NCI-H128 (cell line): ENCODE measurements around the gene KCNJ9.

ENCODE experiments used
- DNase-seq: peaks from one replicate; lab custom pipeline; 2025; ENCODE audit not compliant: unreplicated experiment; lab: John Stamatoyannopoulos, UW

Gene KCNJ9

GRCh38 chr1:160087118-160087662 lies 5.9 kb downstream of the KCNJ9 start:
- DNase-seq, result no peak

GRCh38 chr1:160089883-160090282 lies 8.5 kb downstream of the KCNJ9 start:
- no peak for DNase-seq

- no peak for DNase-seq
Measured at GRCh38 chr1:160090760-160091159, 9.4 kb downstream of the KCNJ9 start.

GRCh38 chr1:160091666-160092223 lies 10.4 kb downstream of the KCNJ9 start:
- DNase-seq, result no peak

GRCh38 chr1:160092366-160093068 lies 11.2 kb downstream of the KCNJ9 start:
- no peak for DNase-seq

- no peak for DNase-seq
Measured at GRCh38 chr1:160093069-160093395, 11.7 kb downstream of the KCNJ9 start.

- DNase-seq, result no peak
Measured at GRCh38 chr1:160093624-160094290, 12.4 kb downstream of the KCNJ9 start.

GRCh38 chr1:160094291-160094625 lies 12.9 kb downstream of the KCNJ9 start:
- DNase-seq, result no peak

GRCh38 chr1:160094806-160095205 lies 13.5 kb downstream of the KCNJ9 start:
- DNase-seq, result no peak

- no peak for DNase-seq
Measured at GRCh38 chr1:160095382-160096105, 14.2 kb downstream of the KCNJ9 start.

GRCh38 chr1:160096274-160097116 lies 15.2 kb downstream of the KCNJ9 start:
- no peak for DNase-seq

GRCh38 chr1:160097151-160097910 lies 16.0 kb downstream of the KCNJ9 start:
- DNase-seq, result no peak

- DNase-seq, result peak; percentile 39
Measured at GRCh38 chr1:160097911-160098851, 16.8 kb downstream of the KCNJ9 start, which contains the start of gene IGSF8. Gene IGSF8, minus strand, starts transcription at chr1:160098619. Its CDS starts 147 bp downstream, at chr1:160098472.

- peak; percentile 86 for DNase-seq
Measured at GRCh38 chr1:160098852-160099561, 17.7 kb downstream of the KCNJ9 start.

GRCh38 chr1:160099716-160100375 lies 18.5 kb downstream of the KCNJ9 start:
- DNase-seq, result no peak

- peak; percentile 66 for DNase-seq
Measured at GRCh38 chr1:160101037-160101716, 19.8 kb downstream of the KCNJ9 start.
